Mammary epithelial cell (primary cell): ENCODE results near the gene COL25A1.

ENCODE experiments used
- EZH2 ChIP-seq: IDR thresholded peaks from 2 replicates; pipeline ENCODE4 v1.6.1; 2012; ENCODE audit warnings: low read length, inconsistent platforms, borderline replicate concordance
- TF ChIP-seq, protein P1 (sequence below), 2 donors: IDR thresholded peaks in 1 of 2; conservative IDR thresholded peaks in 1 of 2; 2 replicates each; pipeline ENCODE4 v1.5.1; 2011 to 2012; ENCODE audit warnings: inconsistent platforms in 2 of 2, low read length in 2 of 2, mild to moderate bottlenecking in 2 of 2, control low read depth in 1 of 2, low read depth in 1 of 2; ENCODE audit not compliant: insufficient read depth in 1 of 2; ENCODE audit errors: extremely low read depth in 1 of 2

GRCh38 chr4:108963910-108964309 lies 338.5 kb downstream of the COL25A1 start:
- TF ChIP-seq, protein P1, sequence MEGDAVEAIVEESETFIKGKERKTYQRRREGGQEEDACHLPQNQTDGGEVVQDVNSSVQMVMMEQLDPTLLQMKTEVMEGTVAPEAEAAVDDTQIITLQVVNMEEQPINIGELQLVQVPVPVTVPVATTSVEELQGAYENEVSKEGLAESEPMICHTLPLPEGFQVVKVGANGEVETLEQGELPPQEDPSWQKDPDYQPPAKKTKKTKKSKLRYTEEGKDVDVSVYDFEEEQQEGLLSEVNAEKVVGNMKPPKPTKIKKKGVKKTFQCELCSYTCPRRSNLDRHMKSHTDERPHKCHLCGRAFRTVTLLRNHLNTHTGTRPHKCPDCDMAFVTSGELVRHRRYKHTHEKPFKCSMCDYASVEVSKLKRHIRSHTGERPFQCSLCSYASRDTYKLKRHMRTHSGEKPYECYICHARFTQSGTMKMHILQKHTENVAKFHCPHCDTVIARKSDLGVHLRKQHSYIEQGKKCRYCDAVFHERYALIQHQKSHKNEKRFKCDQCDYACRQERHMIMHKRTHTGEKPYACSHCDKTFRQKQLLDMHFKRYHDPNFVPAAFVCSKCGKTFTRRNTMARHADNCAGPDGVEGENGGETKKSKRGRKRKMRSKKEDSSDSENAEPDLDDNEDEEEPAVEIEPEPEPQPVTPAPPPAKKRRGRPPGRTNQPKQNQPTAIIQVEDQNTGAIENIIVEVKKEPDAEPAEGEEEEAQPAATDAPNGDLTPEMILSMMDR (conservative IDR thresholded peaks at IDR 0.05 in 1 of 2, IDR thresholded peaks at IDR 0.05 in 1 of 2; ENCODE audit: extremely low read depth in 1 of 2, insufficient read depth in 1 of 2, low read depth in 1 of 2, low read length in 2 of 2): no peak
- no peak for TF ChIP-seq EZH2
